ENCODE data around the gene FGF14. TPM values are rescaled to one million over a fixed set of nuclear protein-coding genes. Genes with fewer than 3 reads are reported as not detected.

The FGF14 gene
- total RNA-seq, 2 experiments from 2014 or later: not detected

GRCh38 chr13:102309110-102309509, 92.7 kb downstream of the FGF14 start:
- Mint-ChIP-seq H3K9me3 (no peaks in the 10 kb centered on the region), H3K4me3 (no peak overlapping the region), H3K27me3 (peaks cover 4% of the 10 kb centered on the region), H3K36me3 (no peaks in the 10 kb centered on the region), H3K27ac (no peak overlapping the region), H3K4me1 (no peaks in the 10 kb centered on the region)
- DNase-seq: no peak

- Mint-ChIP-seq H3K27me3 (no peaks in the 10 kb centered on the region), H3K27ac (no peak overlapping the region), H3K4me1 (no peaks in the 10 kb centered on the region), H3K9me3 (no peaks in the 10 kb centered on the region), H3K4me3 (no peak overlapping the region), H3K36me3 (no peaks in the 10 kb centered on the region)
- no peak for DNase-seq
These were observed 99.3 kb downstream of the FGF14 start for GRCh38 chr13:102302534-102302933.

GRCh38 chr13:102300379-102300778, 101.5 kb downstream of the FGF14 start:
- Mint-ChIP-seq H3K9me3 (no peaks in the 10 kb centered on the region), H3K27ac (no peak overlapping the region), H3K27me3 (no peaks in the 10 kb centered on the region), H3K4me3 (no peak overlapping the region), H3K36me3 (no peaks in the 10 kb centered on the region), H3K4me1 (no peaks in the 10 kb centered on the region)
- DNase-seq: no peak

GRCh38 chr13:102299366-102299765, 102.5 kb downstream of the FGF14 start:
- Mint-ChIP-seq H3K4me3 (no peak overlapping the region), H3K36me3 (no peaks in the 10 kb centered on the region), H3K9me3 (no peaks in the 10 kb centered on the region), H3K4me1 (no peaks in the 10 kb centered on the region), H3K27me3 (no peaks in the 10 kb centered on the region), H3K27ac (no peak overlapping the region)
- DNase-seq: no peak

GRCh38 chr13:102298051-102298450, 103.8 kb downstream of the FGF14 start:
- no peaks in the 10 kb centered on the region for H3K27me3 Mint-ChIP-seq
- no peaks in the 10 kb centered on the region for H3K4me1 Mint-ChIP-seq
- no peak for DNase-seq
- H3K9me3 Mint-ChIP-seq: no peaks in the 10 kb centered on the region
- H3K36me3 Mint-ChIP-seq: no peaks in the 10 kb centered on the region
- H3K4me3 Mint-ChIP-seq: no peak overlapping the region
- H3K27ac Mint-ChIP-seq: no peak overlapping the region

- no peaks in the 10 kb centered on the region for H3K4me1 Mint-ChIP-seq
- no peak overlapping the region for H3K4me3 Mint-ChIP-seq
- no peak overlapping the region for H3K27ac Mint-ChIP-seq
- no peaks in the 10 kb centered on the region for H3K27me3 Mint-ChIP-seq
- no peaks in the 10 kb centered on the region for H3K9me3 Mint-ChIP-seq
- H3K36me3 Mint-ChIP-seq: no peaks in the 10 kb centered on the region
- no peak for DNase-seq
These were observed 106.4 kb downstream of the FGF14 start for GRCh38 chr13:102295316-102296048.

- Mint-ChIP-seq H3K9me3 (no peaks in the 10 kb centered on the region), H3K4me3 (no peak overlapping the region), H3K27ac (no peak overlapping the region), H3K27me3 (no peaks in the 10 kb centered on the region), H3K36me3 (no peaks in the 10 kb centered on the region), H3K4me1 (no peaks in the 10 kb centered on the region)
- DNase-seq: no peak
These were observed 107.3 kb downstream of the FGF14 start for GRCh38 chr13:102294407-102295018.

GRCh38 chr13:102293723-102294122, 108.1 kb downstream of the FGF14 start:
- Mint-ChIP-seq H3K36me3 (no peaks in the 10 kb centered on the region), H3K4me1 (no peaks in the 10 kb centered on the region), H3K27me3 (no peaks in the 10 kb centered on the region), H3K4me3 (no peak overlapping the region), H3K27ac (no peak overlapping the region), H3K9me3 (no peaks in the 10 kb centered on the region)
- DNase-seq: no peak

- no peaks in the 10 kb centered on the region for H3K9me3 Mint-ChIP-seq
- no peak for DNase-seq
- no peak overlapping the region for H3K27ac Mint-ChIP-seq
- H3K4me1 Mint-ChIP-seq: no peaks in the 10 kb centered on the region
- H3K4me3 Mint-ChIP-seq: no peak overlapping the region
- no peaks in the 10 kb centered on the region for H3K27me3 Mint-ChIP-seq
- H3K36me3 Mint-ChIP-seq: no peaks in the 10 kb centered on the region
These were observed 110.1 kb downstream of the FGF14 start for GRCh38 chr13:102291587-102292218.

GRCh38 chr13:102289606-102290005, 112.2 kb downstream of the FGF14 start:
- DNase-seq: no peak
- H3K27me3 Mint-ChIP-seq: no peaks in the 10 kb centered on the region
- no peak overlapping the region for H3K27ac Mint-ChIP-seq
- H3K9me3 Mint-ChIP-seq: no peaks in the 10 kb centered on the region
- H3K36me3 Mint-ChIP-seq: no peaks in the 10 kb centered on the region
- H3K4me1 Mint-ChIP-seq: no peaks in the 10 kb centered on the region
- no peak overlapping the region for H3K4me3 Mint-ChIP-seq

- no peaks in the 10 kb centered on the region for H3K4me1 Mint-ChIP-seq
- no peaks in the 10 kb centered on the region for H3K36me3 Mint-ChIP-seq
- H3K27me3 Mint-ChIP-seq: peaks cover 6% of the 10 kb centered on the region
- no peaks in the 10 kb centered on the region for H3K9me3 Mint-ChIP-seq
- no peak overlapping the region for H3K4me3 Mint-ChIP-seq
- no peak for DNase-seq
- H3K27ac Mint-ChIP-seq: no peak overlapping the region
These were observed 115.5 kb downstream of the FGF14 start for GRCh38 chr13:102286326-102286725.

- no peaks in the 10 kb centered on the region for H3K4me1 Mint-ChIP-seq
- H3K36me3 Mint-ChIP-seq: no peaks in the 10 kb centered on the region
- peaks cover 6% of the 10 kb centered on the region for H3K27me3 Mint-ChIP-seq
- H3K4me3 Mint-ChIP-seq: no peak overlapping the region
- no peak overlapping the region for H3K27ac Mint-ChIP-seq
- no peak for DNase-seq
- H3K9me3 Mint-ChIP-seq: no peaks in the 10 kb centered on the region
These were observed 121.5 kb downstream of the FGF14 start for GRCh38 chr13:102280366-102280765.

- H3K4me1 Mint-ChIP-seq: no peaks in the 10 kb centered on the region
- no peaks in the 10 kb centered on the region for H3K9me3 Mint-ChIP-seq
- H3K36me3 Mint-ChIP-seq: no peaks in the 10 kb centered on the region
- no peak overlapping the region for H3K4me3 Mint-ChIP-seq
- H3K27ac Mint-ChIP-seq: no peak overlapping the region
- no peak for DNase-seq
- peaks cover 12% of the 10 kb centered on the region for H3K27me3 Mint-ChIP-seq
These were observed 124.6 kb downstream of the FGF14 start for GRCh38 chr13:102277286-102277685.

- DNase-seq: no peak
- Mint-ChIP-seq H3K9me3 (no peaks in the 10 kb centered on the region), H3K4me3 (no peak overlapping the region), H3K27me3 (peaks cover 7% of the 10 kb centered on the region), H3K4me1 (no peaks in the 10 kb centered on the region), H3K36me3 (no peaks in the 10 kb centered on the region), H3K27ac (no peak overlapping the region)
These were observed 125.4 kb downstream of the FGF14 start for GRCh38 chr13:102276404-102276803.

- Mint-ChIP-seq H3K27ac (no peak overlapping the region), H3K4me3 (no peak overlapping the region), H3K9me3 (no peaks in the 10 kb centered on the region), H3K27me3 (peaks cover 7% of the 10 kb centered on the region), H3K4me1 (no peaks in the 10 kb centered on the region), H3K36me3 (no peaks in the 10 kb centered on the region)
- DNase-seq: no peak
These were observed 125.9 kb downstream of the FGF14 start for GRCh38 chr13:102275969-102276368.

- peaks cover 7% of the 10 kb centered on the region for H3K27me3 Mint-ChIP-seq
- no peak overlapping the region for H3K4me3 Mint-ChIP-seq
- H3K4me1 Mint-ChIP-seq: no peaks in the 10 kb centered on the region
- H3K9me3 Mint-ChIP-seq: no peaks in the 10 kb centered on the region
- DNase-seq: no peak
- no peaks in the 10 kb centered on the region for H3K36me3 Mint-ChIP-seq
- H3K27ac Mint-ChIP-seq: no peak overlapping the region
These were observed 128.7 kb downstream of the FGF14 start for GRCh38 chr13:102273111-102273510.
